ENCODE results near the gene CHD3. TPM values are rescaled to one million over a fixed set of nuclear protein-coding genes. Genes with fewer than 3 reads are reported as not detected.

Gene CHD3
- total and polyA plus RNA-seq, 2 donors (not counting 1 experiment from before 2014, with no cell fraction given): 68.1 to 69.1 TPM

GRCh38 chr17:7932483-7932891 is 43.9 kb downstream of the CHD3 start:
- peak; percentile 4 for ATAC-seq (ENCODE audit: low read depth)
- Histone ChIP-seq H4K20me1 (ENCODE audit: control insufficient read depth, insufficient read depth, low read length, poor library complexity, severe bottlenecking) (peaks cover 4% of the 10 kb centered on the region), H3K27me3 (replicated peaks in 1 of 4; ENCODE audit: control extremely low read depth in 1 of 4, control insufficient read depth in 3 of 4, insufficient read depth in 4 of 4, low read length in 3 of 4) (no peaks in the 10 kb centered on the region), H3K79me2 (ENCODE audit: control insufficient read depth, insufficient read depth, low read length) (peaks cover 35% of the 10 kb centered on the region), H3K4me3 (ENCODE audit: control extremely low read depth in 1 of 5, extremely low read depth in 1 of 5, insufficient read depth in 1 of 5, low read depth in 2 of 5, low read length in 4 of 5) (peak overlapping the region; percentile 75 to 98 (median 89)), H3K27ac (ENCODE audit: low read length in 2 of 2) (peak overlapping the region; percentile 75 to 88), H3K4me2 (replicated peaks; ENCODE audit: low read depth, low read length, poor library complexity, severe bottlenecking) (peak overlapping the region; percentile 99), H3K4me1 (ENCODE audit: control insufficient read depth in 2 of 2, insufficient read depth in 2 of 2, low read length in 2 of 2) (peaks cover 18 to 33% of the 10 kb centered on the region in 2 donors), H3K36me3 (replicated peaks in 1 of 2; ENCODE audit: control extremely low read depth in 1 of 2, control insufficient read depth in 1 of 2, extremely low read depth in 1 of 2, insufficient read depth in 2 of 2, low read length in 1 of 2) (peaks cover 7 to 23% of the 10 kb centered on the region in 2 experiments), H2AFZ (ENCODE audit: insufficient read depth, low read depth, low read length, poor library complexity, severe bottlenecking) (peak overlapping the region; percentile 95), H3K9me3 (ENCODE audit: control extremely low read depth in 1 of 3, control insufficient read depth in 2 of 3, insufficient read depth in 1 of 3, low read length in 2 of 3) (no peaks in the 10 kb centered on the region), H3K9ac (ENCODE audit: low read length) (peak overlapping the region; percentile 93)
- no peaks in the 10 kb centered on the region for H3K9me3 Mint-ChIP-seq (ENCODE audit: insufficient read depth)
- CTCF ChIA-PET: interaction anchor here (0.6 to 6.6 kb wide), 17 partner anchors 10 to 314 kb away, joined by 3 to 48 read pairs (median 4); partner anchors contain the start of genes NAA38, RNF227 and WRAP53
- WGBS (ENCODE audit: insufficient coverage): 0% methylated on average over 17 of the region's 17 CpGs
- POLR2A ChIA-PET: interaction anchor here (0.7 to 2.5 kb wide), 9 partner anchors 10 to 315 kb away, joined by 3 to 21 read pairs (median 4); partner anchors contain the start of genes CTC1, CYB5D1, NAA38 and RNF227
- H3K27me3 Mint-ChIP-seq: no peaks in the 10 kb centered on the region
- intact Hi-C loops (cut with micrococcal nuclease): loop anchor here (1.0 to 5.0 kb wide), 8 partner anchors 10 to 450 kb away; partner anchors contain the start of genes KDM6B, NAA38, RPL26 and WRAP53
- no peak for TF ChIP-seq EZH2 (IDR thresholded peaks at IDR 0.05; ENCODE audit: borderline replicate concordance, insufficient read depth, low read depth, low read length, poor library complexity, severe bottlenecking)
- no peak for TF ChIP-seq CTCF (IDR thresholded peaks at IDR 0.05)
- peaks cover 44% of the 10 kb centered on the region for H3K4me1 Mint-ChIP-seq
- H3K4me3 Mint-ChIP-seq: peak overlapping the region; percentile 95
- peak overlapping the region; percentile 95 for H3K27ac Mint-ChIP-seq
- no peak for DNase-seq

GRCh38 chr17:7932949-7933348 is 44.4 kb downstream of the CHD3 start:
- 20% methylated on average over 8 of the region's 16 CpGs for WGBS (ENCODE audit: insufficient coverage)
- peak overlapping the region; percentile 95 for H3K27ac Mint-ChIP-seq
- Histone ChIP-seq H3K9me3 (ENCODE audit: control extremely low read depth in 1 of 3, control insufficient read depth in 2 of 3, insufficient read depth in 1 of 3, low read length in 2 of 3) (no peaks in the 10 kb centered on the region), H3K9ac (ENCODE audit: low read length) (peak overlapping the region; percentile 93), H3K27ac (ENCODE audit: low read length in 2 of 2) (peak overlapping the region in 1 of 2 donors; percentile 88), H4K20me1 (ENCODE audit: control insufficient read depth, insufficient read depth, low read length, poor library complexity, severe bottlenecking) (peaks cover 4% of the 10 kb centered on the region), H3K36me3 (replicated peaks in 1 of 2; ENCODE audit: control extremely low read depth in 1 of 2, control insufficient read depth in 1 of 2, extremely low read depth in 1 of 2, insufficient read depth in 2 of 2, low read length in 1 of 2) (peaks cover 7 to 23% of the 10 kb centered on the region in 2 experiments), H3K79me2 (ENCODE audit: control insufficient read depth, insufficient read depth, low read length) (peaks cover 35% of the 10 kb centered on the region), H2AFZ (ENCODE audit: insufficient read depth, low read depth, low read length, poor library complexity, severe bottlenecking) (peak overlapping the region; percentile 95), H3K4me1 (ENCODE audit: control insufficient read depth in 2 of 2, insufficient read depth in 2 of 2, low read length in 2 of 2) (peaks cover 18 to 33% of the 10 kb centered on the region in 2 donors), H3K4me2 (replicated peaks; ENCODE audit: low read depth, low read length, poor library complexity, severe bottlenecking) (peak overlapping the region; percentile 99), H3K27me3 (replicated peaks in 1 of 4; ENCODE audit: control extremely low read depth in 1 of 4, control insufficient read depth in 3 of 4, insufficient read depth in 4 of 4, low read length in 3 of 4) (no peaks in the 10 kb centered on the region), H3K4me3 (ENCODE audit: control extremely low read depth in 1 of 5, extremely low read depth in 1 of 5, insufficient read depth in 1 of 5, low read depth in 2 of 5, low read length in 4 of 5) (peak overlapping the region; percentile 75 to 98 (median 89))
- ATAC-seq (ENCODE audit: low read depth) (no peak), DNase-seq (peak; percentile 44)
- H3K27me3 Mint-ChIP-seq: no peaks in the 10 kb centered on the region
- ChIA-PET POLR2A (interaction anchor here (0.6 to 2.5 kb wide), 3 partner anchors 17 to 273 kb away, joined by 3 to 21 read pairs (median 4); partner anchors contain the start of gene RNF227), CTCF (interaction anchor here (0.6 to 6.6 kb wide), 16 partner anchors 11 to 313 kb away, joined by 3 to 48 read pairs (median 4); partner anchors contain the start of genes NAA38, RNF227 and WRAP53)
- peak overlapping the region; percentile 95 for H3K4me3 Mint-ChIP-seq
- intact Hi-C loops (cut with micrococcal nuclease): loop anchor here (1.0 to 5.0 kb wide), 8 partner anchors 11 to 449 kb away; partner anchors contain the start of genes KDM6B, NAA38, RPL26 and WRAP53
- H3K9me3 Mint-ChIP-seq (ENCODE audit: insufficient read depth): no peaks in the 10 kb centered on the region
- TF ChIP-seq EZH2 (IDR thresholded peaks at IDR 0.05; ENCODE audit: borderline replicate concordance, insufficient read depth, low read depth, low read length, poor library complexity, severe bottlenecking) (no peak), CTCF (IDR thresholded peaks at IDR 0.05) (no peak)
- peaks cover 43% of the 10 kb centered on the region for H3K4me1 Mint-ChIP-seq

Measured in B cell (primary cell).